Keratinocyte (primary cell): ENCODE measurements around the gene ALG14. TPM values are rescaled to one million over a fixed set of nuclear protein-coding genes. Genes with fewer than 3 reads are reported as not detected.
A peak's percentile ranks its signal among the peaks of the same experiment; 100 is the strongest.
"Not testable (repeated sequence)": the region's sequence is repeated elsewhere in the genome, so short reads cannot be mapped to it uniquely, and the experiment has no call there.

ENCODE experiments used
- DNase-seq: peaks from one replicate; pipeline ENCODE4 v3.0.0-alpha.2; 2011; ENCODE audit warnings: low read depth, missing footprints, low spot score
- FAIRE-seq: peaks from 2 replicates; lab custom pipeline; 2011; peaks lifted over from hg19 to GRCh38; lab: Jason Lieb, UNC
- H2AFZ ChIP-seq: 2 replicates; pipeline ENCODE4 v1.6.0; 2012; ENCODE audit warnings: low read length, control low read depth, inconsistent platforms; ENCODE audit not compliant: control insufficient read depth
- H3K27ac ChIP-seq: 2 replicates; pipeline ENCODE4 v1.5.1; 2011; ENCODE audit warnings: low read length; ENCODE audit not compliant: control insufficient read depth, insufficient read depth
- H3K27me3 ChIP-seq: 3 replicates; pipeline ENCODE4 v1.6.0; 2011; ENCODE audit warnings: low read length; ENCODE audit not compliant: control insufficient read depth, insufficient read depth; ENCODE audit errors: extremely low read depth
- H3K36me3 ChIP-seq, 2 experiments: 2 replicates in 1 of 2; 3 replicates in 1 of 2; pipeline ENCODE4 v1.5.1; 2011; ENCODE audit warnings: low read length in 2 of 2, mild to moderate bottlenecking in 1 of 2; ENCODE audit not compliant: control insufficient read depth in 2 of 2, insufficient read depth in 2 of 2; ENCODE audit errors: extremely low read depth in 1 of 2
- H3K4me1 ChIP-seq: 3 replicates; pipeline ENCODE4 v1.5.1; 2011; ENCODE audit warnings: low read length; ENCODE audit not compliant: control insufficient read depth, insufficient read depth; ENCODE audit errors: extremely low read depth
- H3K4me2 ChIP-seq: 3 replicates; pipeline ENCODE4 v1.6.0; 2011; ENCODE audit warnings: low read depth, low read length; ENCODE audit not compliant: control insufficient read depth, insufficient read depth; ENCODE audit errors: extremely low read depth
- H3K4me3 ChIP-seq, 3 experiments: fragments of 200-600 bp in 1 of 3; sonication (generic) in 1 of 3; 2 replicates in 2 of 3; 3 replicates in 1 of 3; pipeline ENCODE4 v1.5.1; 2011 to 2016; ENCODE audit warnings: low read length in 3 of 3, mild to moderate bottlenecking in 3 of 3, control low read depth in 2 of 3, inconsistent platforms in 1 of 3, low read depth in 1 of 3, mixed read lengths in 1 of 3, mixed run types in 1 of 3, moderate library complexity in 1 of 3; ENCODE audit not compliant: control insufficient read depth in 2 of 3, insufficient read depth in 2 of 3; ENCODE audit errors: extremely low read depth in 1 of 3
- H3K79me2 ChIP-seq: 2 replicates; pipeline ENCODE4 v1.6.0; 2012; ENCODE audit warnings: low read length; ENCODE audit not compliant: control insufficient read depth, insufficient read depth
- H3K9ac ChIP-seq: 3 replicates; pipeline ENCODE4 v1.6.0; 2011; ENCODE audit warnings: low read length; ENCODE audit not compliant: control insufficient read depth, insufficient read depth; ENCODE audit errors: extremely low read depth
- H3K9me1 ChIP-seq: 3 replicates; pipeline ENCODE4 v1.6.0; 2011; ENCODE audit warnings: low read length; ENCODE audit not compliant: control insufficient read depth, insufficient read depth; ENCODE audit errors: extremely low read depth
- H3K9me3 ChIP-seq: 2 replicates; pipeline ENCODE4 v1.5.1; 2012; ENCODE audit warnings: low read depth, low read length; ENCODE audit not compliant: control insufficient read depth
- H4K20me1 ChIP-seq: 3 replicates; pipeline ENCODE4 v1.6.0; 2011; ENCODE audit warnings: low read length; ENCODE audit not compliant: control insufficient read depth, insufficient read depth; ENCODE audit errors: extremely low read depth
- CTCF ChIP-seq, 3 experiments: IDR thresholded peaks in 1 of 3; conservative IDR thresholded peaks in 1 of 3; optimal IDR thresholded peaks in 1 of 3; 2 replicates in 2 of 3; 3 replicates in 1 of 3; pipeline versions ENCODE3 to v1.5.1; 2011; ENCODE audit warnings: low read length in 3 of 3, mild to moderate bottlenecking in 3 of 3, moderate library complexity in 2 of 3, control low read depth in 1 of 3, inconsistent platforms in 1 of 3; ENCODE audit not compliant: insufficient read depth in 2 of 3; ENCODE audit errors: extremely low read depth in 1 of 3
- EZH2 ChIP-seq: IDR thresholded peaks from one replicate; pipeline ENCODE4 v1.6.1; 2012; ENCODE audit warnings: inconsistent platforms, mild to moderate bottlenecking, low read length, moderate library complexity
- dilution Hi-C: fragments of 300-500 bp; cut with MboI; formaldehyde crosslinking; loops from one replicate; pipeline ENCODE4 v1.7.0; 2020; ENCODE audit warnings: low sequenced_read_pairs; ENCODE audit not compliant: extremely low pct_ligation_motif_present
- polyA plus RNA-seq, 5 experiments: library from polyadenylated mRNA; depleted of rRNA in 3 of 5; stranded (reverse) in 3 of 5; stranded (forward) in 1 of 5; unstranded in 1 of 5; fragments of >200 nt; gene quantifications; 1 replicate in 1 of 5; 2 replicates in 3 of 5; 3 replicates in 1 of 5; pipeline versions ENCODE4 v1.2.1 to v1.2.3, GENCODE V29; 2011 to 2012; ENCODE audit warnings: missing spikeins in 2 of 5, low read depth in 1 of 5, low replicate concordance in 1 of 5

The ALG14 gene
- polyA plus RNA-seq, 1 donor (not counting 4 experiments of a cell fraction or from before 2014, with no cell fraction given) = 4.6 TPM

- H3K4me2 ChIP-seq = no peak overlapping the region
- H3K4me1 ChIP-seq = no peaks in the 10 kb centered on the region
- TF ChIP-seq EZH2 = no peak
- no peak for TF ChIP-seq CTCF (optimal IDR thresholded peaks at IDR 0.05 in 1 of 3, IDR thresholded peaks at IDR 0.05 in 1 of 3, conservative IDR thresholded peaks at IDR 0.05 in 1 of 3; ENCODE audit: extremely low read depth in 1 of 3, insufficient read depth in 2 of 3, low read length in 3 of 3)
- H3K9me3 ChIP-seq = no peaks in the 10 kb centered on the region
- no peaks in the 10 kb centered on the region for H3K9me1 ChIP-seq
- H3K27ac ChIP-seq = no peak overlapping the region
- FAIRE-seq = peak; percentile 26
- dilution Hi-C loops = no loop called here
- H3K4me3 ChIP-seq = no peak overlapping the region
- H3K27me3 ChIP-seq = no peaks in the 10 kb centered on the region
- no peaks in the 10 kb centered on the region for H3K36me3 ChIP-seq
- no peak overlapping the region for H3K9ac ChIP-seq
- H4K20me1 ChIP-seq = no peaks in the 10 kb centered on the region
- H3K79me2 ChIP-seq = no peaks in the 10 kb centered on the region
- H2AFZ ChIP-seq = no peak overlapping the region
- no peak for DNase-seq
Observed at GRCh38 chr1:95048317-95048716, 24.4 kb downstream of the ALG14 start.

- H3K36me3 ChIP-seq, DNase-seq, dilution Hi-C loops, H3K27ac ChIP-seq, H3K79me2 ChIP-seq, H3K4me1 ChIP-seq, H2AFZ ChIP-seq, H3K9me3 ChIP-seq, H3K27me3 ChIP-seq, H3K9ac ChIP-seq, H3K4me2 ChIP-seq, H3K9me1 ChIP-seq, H3K4me3 ChIP-seq, H4K20me1 ChIP-seq, FAIRE-seq: not testable (repeated sequence)
Observed at GRCh38 chr1:95047624-95048023, 25.1 kb downstream of the ALG14 start.

GRCh38 chr1:95046359-95046758 is 26.4 kb downstream of the ALG14 start:
- TF ChIP-seq EZH2 (no peak), CTCF (optimal IDR thresholded peaks at IDR 0.05 in 1 of 3, IDR thresholded peaks at IDR 0.05 in 1 of 3, conservative IDR thresholded peaks at IDR 0.05 in 1 of 3; ENCODE audit: extremely low read depth in 1 of 3, insufficient read depth in 2 of 3, low read length in 3 of 3) (no peak)
- H2AFZ ChIP-seq = no peak overlapping the region
- H3K9me3 ChIP-seq = no peaks in the 10 kb centered on the region
- no peaks in the 10 kb centered on the region for H3K79me2 ChIP-seq
- H3K4me3 ChIP-seq = no peak overlapping the region
- dilution Hi-C loops = no loop called here
- H3K4me2 ChIP-seq = no peak overlapping the region
- no peaks in the 10 kb centered on the region for H3K9me1 ChIP-seq
- H3K27ac ChIP-seq = no peak overlapping the region
- H4K20me1 ChIP-seq = no peaks in the 10 kb centered on the region
- no peaks in the 10 kb centered on the region for H3K27me3 ChIP-seq
- peaks cover 5% of the 10 kb centered on the region for H3K4me1 ChIP-seq
- FAIRE-seq (no peak), DNase-seq (no peak)
- H3K36me3 ChIP-seq = no peaks in the 10 kb centered on the region
- H3K9ac ChIP-seq = no peak overlapping the region
